GM12878 (cell line): ENCODE data around the gene BFSP2. TPM values are rescaled to one million over a fixed set of nuclear protein-coding genes. Genes with fewer than 3 reads are reported as not detected.
A peak's percentile ranks its signal among the peaks of the same experiment; 100 is the strongest.

Experiments used
- ATAC-seq: fragments of 200-7000 bp; cut with Tn5 transposase; 3 replicates; pipeline ENCODE4 v1.9.1; 2020; ENCODE audit warnings: mild to moderate bottlenecking, moderate library complexity
- BruUV-seq: library from RNA; stranded (reverse); fragments of 400-500 nt; replicated peaks from 2 replicates; lab custom pipeline; 2021; lab: Mats Ljungman, UMichigan
- CTCF ChIA-PET: fragments of 300-600 bp; sonication (Branson Sonifier 250); formaldehyde crosslinking; extraction: SDS; loops from one replicate; lab custom pipeline; 2021; ENCODE audit warnings: inconsistent platforms; lab: Yijun Ruan, JAX
- POLR2A ChIA-PET: fragments of 350-600 bp; formaldehyde crosslinking; extraction: SDS; loops from one replicate; lab custom pipeline; 2021; ENCODE audit warnings: inconsistent platforms; lab: Charles Lee
- RAD21 ChIA-PET: fragments of 300-600 bp; sonication (Branson Sonifier 250); formaldehyde crosslinking; loops from one replicate; lab custom pipeline; 2023; ENCODE audit warnings: antibody characterized with exemption; ENCODE audit not compliant: unreplicated experiment; lab: Charles Lee
- SMC1A ChIA-PET: fragments of 300-600 bp; sonication (Branson Sonifier 250); formaldehyde crosslinking; loops from one replicate; lab custom pipeline; 2023; ENCODE audit not compliant: unreplicated experiment, uncharacterized antibody; lab: Charles Lee
- DNase-seq: peaks from one replicate; pipeline ENCODE4 v3.0.0-alpha.2; 2011; ENCODE audit warnings: low read depth, low spot score
- FAIRE-seq: peaks from 3 replicates; lab custom pipeline; 2011; peaks lifted over from hg19 to GRCh38; lab: Jason Lieb, UNC
- H2AFZ ChIP-seq: 2 replicates; pipeline ENCODE4 v1.6.0; 2011; ENCODE audit warnings: low read depth, low read length, control low read depth; ENCODE audit not compliant: control insufficient read depth
- H3K27ac ChIP-seq: 2 replicates; pipeline ENCODE4 v1.5.1; 2011; ENCODE audit warnings: control low read depth; ENCODE audit not compliant: control insufficient read depth, insufficient read depth
- H3K27me3 ChIP-seq, 2 experiments: replicated peaks in 1 of 2; 2 replicates each; pipeline versions ENCODE4 v1.6.0 to v1.6.1; 2011; ENCODE audit warnings: low read length in 1 of 2; ENCODE audit not compliant: control insufficient read depth in 2 of 2, insufficient read depth in 2 of 2
- H3K36me3 ChIP-seq, 2 experiments: 2 replicates each; pipeline ENCODE4 v1.5.1; 2011; ENCODE audit warnings: low read length in 1 of 2; ENCODE audit not compliant: control insufficient read depth in 2 of 2, insufficient read depth in 2 of 2
- H3K4me1 ChIP-seq: 2 replicates; pipeline ENCODE4 v1.6.1; 2011; ENCODE audit warnings: mild to moderate bottlenecking, low read length, moderate library complexity, mixed read lengths; ENCODE audit not compliant: control insufficient read depth, insufficient read depth
- H3K4me2 ChIP-seq: 2 replicates; pipeline ENCODE4 v1.6.0; 2011; ENCODE audit warnings: control low read depth; ENCODE audit not compliant: control insufficient read depth, insufficient read depth
- H3K4me3 ChIP-seq: fragments of 200-600 bp; sonication (generic); 2 replicates; pipeline ENCODE4 v1.5.1; 2016
- H3K79me2 ChIP-seq: 2 replicates; pipeline ENCODE4 v1.6.0; 2011; ENCODE audit warnings: low read length; ENCODE audit not compliant: control insufficient read depth, insufficient read depth
- H3K9ac ChIP-seq: 2 replicates; pipeline ENCODE4 v1.8.0; 2011; ENCODE audit warnings: low read length, control low read depth, mixed read lengths; ENCODE audit not compliant: control insufficient read depth, insufficient read depth
- H3K9me3 ChIP-seq: replicated peaks from 3 replicates; pipeline ENCODE4 v1.5.1; 2011; ENCODE audit warnings: mild to moderate bottlenecking, low read length; ENCODE audit not compliant: control insufficient read depth, insufficient read depth
- H4K20me1 ChIP-seq: 2 replicates; pipeline ENCODE4 v1.6.0; 2011; ENCODE audit not compliant: control insufficient read depth, insufficient read depth
- DPF2 ChIP-seq: fragments of 450-650 bp; IDR thresholded peaks from 2 replicates; pipeline ENCODE4 v1.6.1; 2017; ENCODE audit warnings: mild to moderate bottlenecking
- EED ChIP-seq: sonication (generic); IDR thresholded peaks from 2 replicates; pipeline ENCODE4 v1.6.1; 2016; ENCODE audit warnings: antibody characterized with exemption, low read depth
- IKZF2 ChIP-seq, 2 experiments: fragments of 450-650 bp; IDR thresholded peaks; 2 replicates each; pipeline ENCODE4 v1.6.1; 2017; ENCODE audit warnings: mild to moderate bottlenecking in 2 of 2, moderate library complexity in 2 of 2
- JUND ChIP-seq: IDR thresholded peaks from 2 replicates; pipeline ENCODE4 v1.6.1; 2012; ENCODE audit warnings: low read depth, mild to moderate bottlenecking, low read length, improper control_type of control experiment, moderate library complexity
- KDM1A ChIP-seq: fragments of 200-600 bp; sonication (generic); IDR thresholded peaks from 2 replicates; pipeline ENCODE4 v1.6.1; 2016; ENCODE audit warnings: borderline replicate concordance
- MEF2B ChIP-seq: fragments of 450-650 bp; IDR thresholded peaks from 2 replicates; pipeline ENCODE4 v1.6.1; 2018; ENCODE audit warnings: mild to moderate bottlenecking, moderate library complexity; ENCODE audit not compliant: partially characterized antibody, poor library complexity, severe bottlenecking
- NR2C2 ChIP-seq: IDR thresholded peaks from 2 replicates; pipeline ENCODE4 v1.6.1; 2011; ENCODE audit warnings: borderline replicate concordance, low read depth; ENCODE audit not compliant: control insufficient read depth, insufficient read length
- NR2F1 ChIP-seq: fragments of 450-650 bp; conservative IDR thresholded peaks from 2 replicates; pipeline ENCODE4 v1.6.1; 2017; ENCODE audit warnings: mild to moderate bottlenecking
- NRF1 ChIP-seq: conservative IDR thresholded peaks from 2 replicates; pipeline ENCODE4 v1.6.1; 2011; ENCODE audit warnings: mild to moderate bottlenecking, low read depth, low read length, improper control_type of control experiment
- SREBF2 ChIP-seq: IDR thresholded peaks from 2 replicates; pipeline ENCODE4 v1.6.1; 2012; ENCODE audit warnings: mild to moderate bottlenecking, low read length
- SRF ChIP-seq, 2 experiments: IDR thresholded peaks; 2 replicates each; pipeline ENCODE4 v1.6.1; 2011; ENCODE audit warnings: low read depth in 2 of 2, low read length in 2 of 2, mild to moderate bottlenecking in 1 of 2, moderate library complexity in 1 of 2
- TBL1XR1 ChIP-seq: IDR thresholded peaks from 2 replicates; pipeline ENCODE4 v1.6.1; 2012; ENCODE audit warnings: low read depth, low read length, improper control_type of control experiment
- ZNF207 ChIP-seq: fragments of 450-650 bp; IDR thresholded peaks from 2 replicates; pipeline ENCODE4 v1.6.1; 2014; ENCODE audit warnings: antibody characterized with exemption, mild to moderate bottlenecking, borderline replicate concordance
- WGBS: methylation state at CpG from one replicate; pipeline ENCODE4 v1.1.6; 2016; ENCODE audit warnings: low lambda C conversion rate; ENCODE audit not compliant: insufficient replicate concordance, insufficient coverage; ENCODE audit errors: missing lambda C conversion rate; 5-methylcytosine and 5-hydroxymethylcytosine counted together
- in situ Hi-C: fragments of 300-500 bp; cut with MboI; formaldehyde crosslinking; loops from 9 replicates; pipeline ENCODE4 v1.14.3; 2018; ENCODE audit warnings: mixed read lengths
- intact Hi-C: fragments of 100-400 bp; cut with micrococcal nuclease; formaldehyde crosslinking; loops from one replicate; pipeline ENCODE4 v1.14.2; 2022; ENCODE audit not compliant: unreplicated experiment
- polyA plus RNA-seq, 11 experiments: library from polyadenylated mRNA; depleted of rRNA in 4 of 11; unstranded in 6 of 11; stranded (reverse) in 5 of 11; fragments of >200 nt; fragmentation: Nextera tagmentation in 4 of 11; fragmentation: Illumina TruSeq in 1 of 11; extraction: Ambion mirVana in 4 of 11; extraction: Trizol in 1 of 11; gene quantifications; 1 replicate in 1 of 11; 2 replicates in 10 of 11; pipeline versions ENCODE4 v1.2.1 to v1.2.3, GENCODE V29; 2011 to 2016; ENCODE audit warnings: inconsistent platforms in 2 of 11, missing spikeins in 2 of 11, low read depth in 1 of 11
- total RNA-seq, 4 experiments: library from RNA; depleted of rRNA in 3 of 4; stranded (reverse); fragments of >200 nt in 3 of 4; fragmentation: Illumina TruSeq in 1 of 4; extraction: Trizol in 1 of 4; gene quantifications; 2 replicates each; pipeline versions ENCODE4 v1.2.1 to v1.2.3, GENCODE V29; 2013 to 2021
- TF ChIP-seq, protein P1 (sequence below): fragments of 450-650 bp; formaldehyde crosslinking; IDR thresholded peaks from 2 replicates; pipeline ENCODE4 v1.4.0; 2020; ENCODE audit warnings: mild to moderate bottlenecking, moderate library complexity
- TF ChIP-seq, protein P2 (sequence below): fragments of 450-650 bp; IDR thresholded peaks from 2 replicates; pipeline ENCODE4 v1.6.1; 2018; ENCODE audit warnings: mild to moderate bottlenecking, low read depth, moderate library complexity; ENCODE audit not compliant: partially characterized antibody
- TF ChIP-seq, protein P3 (sequence below): IDR thresholded peaks from 2 replicates; pipeline ENCODE4 v1.6.1; 2012; ENCODE audit warnings: low read depth, low read length, improper control_type of control experiment

BFSP2 gene
- total and polyA plus RNA-seq, 10 of the 15 experiments (the other 5 are each of a cell fraction or from before 2014, with no cell fraction given): 1.5 to 20.4 (median 7.3) TPM

GRCh38 chr3:133469140-133469731 is 69.4 kb downstream of the BFSP2 start:
- ChIA-PET RAD21 (interaction anchor here (1.2 to 9.7 kb wide), 4 partner anchors 11 to 105 kb away, joined by 3 to 137 read pairs (median 41); partner anchors contain the start of gene CDV3), SMC1A (interaction anchor here (0.7 to 20.9 kb wide), 10 partner anchors 7 to 114 kb away, joined by 3 to 380 read pairs (median 22); partner anchors contain the start of gene CDV3), CTCF (interaction anchor here (1.2 to 8.0 kb wide), 4 partner anchors 17 to 194 kb away, joined by 3 to 114 read pairs (median 16); no protein-coding TSS in a partner anchor), POLR2A (interaction anchor here (1.3 to 2.4 kb wide), 4 partner anchors 10 to 109 kb away, joined by 5 to 10 read pairs (median 7); no protein-coding TSS in a partner anchor)
- Histone ChIP-seq H3K9ac (no peak overlapping the region), H3K27ac (no peak overlapping the region), H2AFZ (no peak overlapping the region), H3K4me3 (no peak overlapping the region), H4K20me1 (no peaks in the 10 kb centered on the region), H3K4me1 (peaks cover 62% of the 10 kb centered on the region), H3K9me3 (no peaks in the 10 kb centered on the region), H3K27me3 (no peaks in the 10 kb centered on the region), H3K4me2 (no peak overlapping the region), H3K36me3 (no peaks in the 10 kb centered on the region), H3K79me2 (peaks cover 4% of the 10 kb centered on the region)
- no TSS peak for BruUV-seq
- 89% methylated on average over 7 of the region's 7 CpGs for WGBS
- intact Hi-C loops: no loop called here
- no peak for FAIRE-seq
- in situ Hi-C loops: loop anchor here (25.0 kb wide), 1 partner anchor 1018 kb away; the partner anchor contains the start of genes ANAPC13 and CEP63
- peak; percentile 37 for ATAC-seq
- no peak for DNase-seq
- no peak for TF ChIP-seq SRF (IDR thresholded peaks at IDR 0.05; ENCODE audit: low read depth in 2 of 2, low read length in 2 of 2)
- no peak for TF ChIP-seq SREBF2
- TF ChIP-seq JUND: no peak
- TF ChIP-seq, protein P1, sequence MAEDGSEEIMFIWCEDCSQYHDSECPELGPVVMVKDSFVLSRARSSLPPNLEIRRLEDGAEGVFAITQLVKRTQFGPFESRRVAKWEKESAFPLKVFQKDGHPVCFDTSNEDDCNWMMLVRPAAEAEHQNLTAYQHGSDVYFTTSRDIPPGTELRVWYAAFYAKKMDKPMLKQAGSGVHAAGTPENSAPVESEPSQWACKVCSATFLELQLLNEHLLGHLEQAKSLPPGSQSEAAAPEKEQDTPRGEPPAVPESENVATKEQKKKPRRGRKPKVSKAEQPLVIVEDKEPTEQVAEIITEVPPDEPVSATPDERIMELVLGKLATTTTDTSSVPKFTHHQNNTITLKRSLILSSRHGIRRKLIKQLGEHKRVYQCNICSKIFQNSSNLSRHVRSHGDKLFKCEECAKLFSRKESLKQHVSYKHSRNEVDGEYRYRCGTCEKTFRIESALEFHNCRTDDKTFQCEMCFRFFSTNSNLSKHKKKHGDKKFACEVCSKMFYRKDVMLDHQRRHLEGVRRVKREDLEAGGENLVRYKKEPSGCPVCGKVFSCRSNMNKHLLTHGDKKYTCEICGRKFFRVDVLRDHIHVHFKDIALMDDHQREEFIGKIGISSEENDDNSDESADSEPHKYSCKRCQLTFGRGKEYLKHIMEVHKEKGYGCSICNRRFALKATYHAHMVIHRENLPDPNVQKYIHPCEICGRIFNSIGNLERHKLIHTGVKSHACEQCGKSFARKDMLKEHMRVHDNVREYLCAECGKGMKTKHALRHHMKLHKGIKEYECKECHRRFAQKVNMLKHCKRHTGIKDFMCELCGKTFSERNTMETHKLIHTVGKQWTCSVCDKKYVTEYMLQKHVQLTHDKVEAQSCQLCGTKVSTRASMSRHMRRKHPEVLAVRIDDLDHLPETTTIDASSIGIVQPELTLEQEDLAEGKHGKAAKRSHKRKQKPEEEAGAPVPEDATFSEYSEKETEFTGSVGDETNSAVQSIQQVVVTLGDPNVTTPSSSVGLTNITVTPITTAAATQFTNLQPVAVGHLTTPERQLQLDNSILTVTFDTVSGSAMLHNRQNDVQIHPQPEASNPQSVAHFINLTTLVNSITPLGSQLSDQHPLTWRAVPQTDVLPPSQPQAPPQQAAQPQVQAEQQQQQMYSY (CRISPR knock-in tag): no peak
- TF ChIP-seq TBL1XR1: no peak
- TF ChIP-seq, protein P2, sequence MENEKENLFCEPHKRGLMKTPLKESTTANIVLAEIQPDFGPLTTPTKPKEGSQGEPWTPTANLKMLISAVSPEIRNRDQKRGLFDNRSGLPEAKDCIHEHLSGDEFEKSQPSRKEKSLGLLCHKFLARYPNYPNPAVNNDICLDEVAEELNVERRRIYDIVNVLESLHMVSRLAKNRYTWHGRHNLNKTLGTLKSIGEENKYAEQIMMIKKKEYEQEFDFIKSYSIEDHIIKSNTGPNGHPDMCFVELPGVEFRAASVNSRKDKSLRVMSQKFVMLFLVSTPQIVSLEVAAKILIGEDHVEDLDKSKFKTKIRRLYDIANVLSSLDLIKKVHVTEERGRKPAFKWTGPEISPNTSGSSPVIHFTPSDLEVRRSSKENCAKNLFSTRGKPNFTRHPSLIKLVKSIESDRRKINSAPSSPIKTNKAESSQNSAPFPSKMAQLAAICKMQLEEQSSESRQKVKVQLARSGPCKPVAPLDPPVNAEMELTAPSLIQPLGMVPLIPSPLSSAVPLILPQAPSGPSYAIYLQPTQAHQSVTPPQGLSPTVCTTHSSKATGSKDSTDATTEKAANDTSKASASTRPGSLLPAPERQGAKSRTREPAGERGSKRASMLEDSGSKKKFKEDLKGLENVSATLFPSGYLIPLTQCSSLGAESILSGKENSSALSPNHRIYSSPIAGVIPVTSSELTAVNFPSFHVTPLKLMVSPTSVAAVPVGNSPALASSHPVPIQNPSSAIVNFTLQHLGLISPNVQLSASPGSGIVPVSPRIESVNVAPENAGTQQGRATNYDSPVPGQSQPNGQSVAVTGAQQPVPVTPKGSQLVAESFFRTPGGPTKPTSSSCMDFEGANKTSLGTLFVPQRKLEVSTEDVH: no peak
- no peak for TF ChIP-seq ZNF207
- TF ChIP-seq KDM1A: no peak
- TF ChIP-seq EED: 0 out of 2 replicates have a peak, but pooled peaks have one; percentile 42
- TF ChIP-seq DPF2: no peak
- peak; percentile 50 for TF ChIP-seq MEF2B
- 0 out of 4 replicates have a peak, but pooled peaks of 1 of the 2 experiments have one; percentile 16 for TF ChIP-seq IKZF2 (IDR thresholded peaks at IDR 0.05)
- TF ChIP-seq NRF1: no peak
- TF ChIP-seq, protein P3, sequence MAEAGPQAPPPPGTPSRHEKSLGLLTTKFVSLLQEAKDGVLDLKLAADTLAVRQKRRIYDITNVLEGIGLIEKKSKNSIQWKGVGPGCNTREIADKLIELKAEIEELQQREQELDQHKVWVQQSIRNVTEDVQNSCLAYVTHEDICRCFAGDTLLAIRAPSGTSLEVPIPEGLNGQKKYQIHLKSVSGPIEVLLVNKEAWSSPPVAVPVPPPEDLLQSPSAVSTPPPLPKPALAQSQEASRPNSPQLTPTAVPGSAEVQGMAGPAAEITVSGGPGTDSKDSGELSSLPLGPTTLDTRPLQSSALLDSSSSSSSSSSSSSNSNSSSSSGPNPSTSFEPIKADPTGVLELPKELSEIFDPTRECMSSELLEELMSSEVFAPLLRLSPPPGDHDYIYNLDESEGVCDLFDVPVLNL: no peak
- no peak for TF ChIP-seq NR2C2
- TF ChIP-seq NR2F1: peak; percentile 51; the same call in 1 of the 2 replicates
